GM10847 (cell line): Measurements from ENCODE around the gene ACOT12.

Experiments
- POLR2A ChIP-seq: IDR thresholded peaks from 2 replicates; pipeline ENCODE4 v1.6.1; 2011; ENCODE audit not compliant: insufficient read length; ENCODE audit errors: extremely low read depth

ACOT12 gene

GRCh38 chr5:81408496-81408895 is 14.6 kb upstream of the ACOT12 start:
- no peak for TF ChIP-seq POLR2A

- no peak for TF ChIP-seq POLR2A
Measured at GRCh38 chr5:81405126-81405891, 11.4 kb upstream of the ACOT12 start.

- no peak for TF ChIP-seq POLR2A
Measured at GRCh38 chr5:81402192-81402930, 8.4 kb upstream of the ACOT12 start.

GRCh38 chr5:81401266-81401665 is 7.3 kb upstream of the ACOT12 start:
- no peak for TF ChIP-seq POLR2A

GRCh38 chr5:81400375-81400774 is 6.4 kb upstream of the ACOT12 start:
- TF ChIP-seq POLR2A, result no peak

- no peak for TF ChIP-seq POLR2A
Measured at GRCh38 chr5:81398741-81399140, 4.8 kb upstream of the ACOT12 start.

GRCh38 chr5:81397176-81397575 is 3.2 kb upstream of the ACOT12 start:
- TF ChIP-seq POLR2A, result no peak

GRCh38 chr5:81395262-81395661 is 1.3 kb upstream of the ACOT12 start:
- TF ChIP-seq POLR2A, result no peak

GRCh38 chr5:81393430-81393782 is 528 bp downstream of the ACOT12 start:
- TF ChIP-seq POLR2A, result no peak

- no peak for TF ChIP-seq POLR2A
Measured at GRCh38 chr5:81389025-81389424, 4.9 kb downstream of the ACOT12 start.

- no peak for TF ChIP-seq POLR2A
Measured at GRCh38 chr5:81388169-81388568, 5.8 kb downstream of the ACOT12 start.

- TF ChIP-seq POLR2A, result no peak
Measured at GRCh38 chr5:81383867-81384266, 10.1 kb downstream of the ACOT12 start.

GRCh38 chr5:81371354-81371876 is 22.5 kb downstream of the ACOT12 start:
- TF ChIP-seq POLR2A, result no peak

- no peak for TF ChIP-seq POLR2A
Measured at GRCh38 chr5:81370912-81371311, 23.0 kb downstream of the ACOT12 start.

GRCh38 chr5:81365541-81365940 is 28.4 kb downstream of the ACOT12 start:
- TF ChIP-seq POLR2A, result no peak

- TF ChIP-seq POLR2A, result no peak
Measured at GRCh38 chr5:81363093-81363871, 30.7 kb downstream of the ACOT12 start.

- no peak for TF ChIP-seq POLR2A
Measured at GRCh38 chr5:81361600-81361999, 32.3 kb downstream of the ACOT12 start.
